GM19099 (cell line): ENCODE measurements around the gene STT3A.
A peak's percentile ranks its signal among the peaks of the same experiment; 100 is the strongest.

ENCODE experiments used
- POLR2A ChIP-seq: IDR thresholded peaks from 3 replicates; pipeline ENCODE4 v1.6.1; 2011; ENCODE audit warnings: low read depth; ENCODE audit not compliant: insufficient read length; ENCODE audit errors: extremely low read depth

Gene STT3A

DNA sequence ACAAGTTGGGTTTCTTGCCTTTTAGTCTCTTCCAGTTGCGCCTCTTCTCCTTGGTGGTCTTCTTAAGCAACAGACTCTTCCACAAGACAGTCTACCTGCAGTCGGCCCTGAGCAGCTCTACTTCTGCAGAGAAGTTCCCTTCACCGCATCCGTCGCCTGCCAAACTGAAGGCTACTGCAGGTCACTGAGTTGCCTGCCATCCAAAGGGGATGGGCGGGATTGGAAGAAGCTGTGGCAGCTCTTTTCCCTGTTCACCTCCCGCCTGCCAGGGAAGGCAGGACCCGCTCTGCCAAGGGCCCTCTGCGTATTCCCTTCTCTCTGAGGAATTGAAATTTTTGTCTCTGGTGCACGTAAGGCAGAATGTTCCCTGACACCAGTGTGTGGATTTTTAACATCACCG, 9.2 kb upstream of the STT3A start:
- no peak for TF ChIP-seq POLR2A

DNA sequence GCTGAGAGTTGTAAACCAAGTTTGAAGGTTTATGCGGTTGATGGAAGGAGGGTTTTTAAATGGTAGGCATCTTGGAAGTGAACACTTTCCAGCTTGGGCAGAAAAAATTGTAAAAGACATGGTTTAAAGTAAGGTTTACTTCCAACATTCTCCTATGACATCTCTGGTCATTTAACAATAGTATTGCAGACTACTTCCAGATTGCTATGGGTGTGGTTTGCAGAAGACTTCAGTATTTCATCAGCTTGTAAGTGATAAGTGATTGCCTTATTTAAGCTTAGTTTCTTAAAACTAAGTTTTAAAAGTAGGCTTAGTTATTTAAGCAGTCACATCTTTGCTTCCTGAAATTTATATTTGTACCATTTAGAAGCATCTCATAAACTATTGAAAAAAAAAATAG, 7.2 kb upstream of the STT3A start:
- no peak for TF ChIP-seq POLR2A

DNA sequence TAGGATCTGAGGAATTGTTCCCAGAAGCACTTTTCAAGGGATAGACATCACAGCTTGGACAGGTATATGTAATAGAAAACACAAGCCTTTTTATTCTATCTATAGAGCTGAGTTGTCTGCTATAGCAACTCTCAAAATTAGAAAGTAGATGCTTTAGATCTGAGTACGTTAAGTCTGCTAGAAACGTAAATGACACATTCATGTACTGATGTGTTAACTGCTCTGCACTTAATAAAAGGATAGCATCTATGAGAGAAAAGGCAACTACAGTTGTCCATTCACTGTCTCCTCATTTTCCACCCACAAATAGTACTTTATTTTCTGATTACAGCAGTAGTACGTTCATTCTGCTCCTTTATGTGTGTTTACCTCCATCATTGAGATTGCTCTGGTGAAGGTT, 6.0 kb upstream of the STT3A start:
- TF ChIP-seq POLR2A: no peak

DNA sequence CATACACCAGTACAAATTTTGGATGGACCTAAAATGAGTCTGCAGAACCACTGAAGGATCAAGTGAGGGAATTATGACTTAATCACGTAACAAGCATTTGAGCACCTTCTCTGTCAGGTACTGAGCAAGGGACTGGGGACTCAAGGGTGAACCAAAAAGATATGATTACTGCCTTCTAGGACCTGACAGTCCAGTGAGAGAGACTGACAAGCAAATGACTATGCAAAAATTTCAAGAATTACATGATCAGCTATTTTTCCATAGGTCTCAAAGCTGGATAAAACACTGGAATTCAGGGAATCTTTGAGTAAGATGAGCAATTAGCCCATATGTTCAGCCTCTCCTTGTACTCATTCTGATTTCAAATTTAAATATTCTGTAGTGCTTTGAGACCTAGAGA, 5.2 kb upstream of the STT3A start:
- no peak for TF ChIP-seq POLR2A

DNA sequence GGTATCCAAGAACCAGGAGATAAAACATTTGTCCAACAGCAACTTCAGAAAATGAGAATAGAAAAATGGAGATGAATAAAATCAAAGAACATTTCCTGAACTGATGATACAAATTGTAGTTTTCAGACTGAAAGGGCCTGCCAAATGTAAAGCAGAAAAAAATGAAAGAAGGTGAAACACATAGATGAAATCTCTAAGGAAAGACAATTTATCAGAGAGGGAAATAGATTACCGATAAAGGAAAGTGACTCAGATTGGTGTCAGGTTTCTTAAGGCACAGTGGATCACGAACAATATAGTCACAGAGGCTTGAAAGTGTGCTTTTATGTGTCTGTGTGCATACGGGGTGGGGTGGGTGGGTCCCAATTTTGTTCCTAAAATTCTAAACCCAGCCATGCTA, 4.1 kb upstream of the STT3A start:
- TF ChIP-seq POLR2A: no peak

DNA sequence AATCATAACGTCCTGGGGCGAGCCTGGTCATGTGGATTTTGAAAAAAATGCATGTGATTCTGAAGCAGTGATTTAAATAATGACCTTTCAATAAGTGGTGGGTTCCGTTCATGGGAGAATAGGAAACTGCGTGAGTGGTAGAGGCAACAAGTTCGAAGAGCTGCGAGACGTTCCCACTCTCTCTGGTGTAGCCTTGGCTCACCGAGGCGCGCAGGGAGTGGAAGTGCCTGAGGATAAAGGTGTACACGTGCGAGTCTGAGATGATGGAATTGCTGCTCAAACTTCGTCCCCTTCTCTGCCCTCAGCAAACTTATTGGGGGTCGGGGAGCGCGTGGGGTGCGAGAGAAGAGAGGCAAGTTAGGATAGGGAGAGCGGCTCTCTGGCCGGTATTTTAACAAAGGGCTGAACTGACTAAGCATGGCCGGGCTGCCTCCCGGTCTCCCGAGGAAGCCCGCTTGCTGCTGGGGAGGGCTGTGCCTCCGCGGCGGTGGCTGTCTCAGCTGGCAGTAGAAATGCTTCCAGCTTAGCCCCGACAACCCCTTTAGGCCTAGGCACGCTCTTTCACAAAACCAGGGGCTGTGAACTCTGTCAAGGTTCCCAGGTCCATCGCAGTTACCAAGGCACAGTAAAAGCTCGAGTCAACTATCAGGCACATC, 875 bp upstream of the STT3A start:
- TF ChIP-seq POLR2A: peak; percentile 31

DNA sequence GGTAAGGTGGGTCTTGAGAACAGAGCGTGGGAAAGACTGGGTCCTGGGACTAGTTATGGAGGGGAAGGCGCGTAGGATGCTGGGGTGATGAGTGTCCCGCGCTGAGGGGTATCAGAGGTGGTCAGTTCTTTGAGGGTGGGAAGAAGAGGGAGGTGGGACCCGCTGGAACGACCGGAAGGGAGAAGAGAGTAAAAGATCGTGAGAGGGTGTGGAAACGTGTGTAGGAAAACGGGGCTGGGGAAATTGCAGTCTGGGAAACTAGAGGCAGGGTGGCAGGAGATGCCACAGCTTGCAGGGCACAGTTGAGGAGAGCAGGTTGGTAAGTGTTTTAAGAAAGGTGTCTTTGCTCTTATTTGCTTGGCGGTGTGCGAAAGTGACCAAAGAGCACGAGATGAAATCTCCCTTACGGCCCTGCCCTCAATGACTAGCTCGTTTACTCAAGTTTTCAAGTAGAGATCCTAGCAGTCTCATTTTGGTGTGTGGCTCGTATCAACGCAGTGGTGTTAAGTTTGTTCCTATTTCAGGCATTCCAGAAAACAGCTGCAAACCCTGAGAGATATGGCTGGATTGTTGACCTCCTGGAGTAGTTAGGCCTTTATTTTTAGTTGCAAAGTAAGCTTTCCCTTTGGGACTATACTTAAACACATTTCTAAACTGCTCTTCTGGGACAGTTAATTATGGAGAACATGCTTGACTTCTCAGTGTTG, 615 bp downstream of the STT3A start:
- TF ChIP-seq POLR2A: no peak

DNA sequence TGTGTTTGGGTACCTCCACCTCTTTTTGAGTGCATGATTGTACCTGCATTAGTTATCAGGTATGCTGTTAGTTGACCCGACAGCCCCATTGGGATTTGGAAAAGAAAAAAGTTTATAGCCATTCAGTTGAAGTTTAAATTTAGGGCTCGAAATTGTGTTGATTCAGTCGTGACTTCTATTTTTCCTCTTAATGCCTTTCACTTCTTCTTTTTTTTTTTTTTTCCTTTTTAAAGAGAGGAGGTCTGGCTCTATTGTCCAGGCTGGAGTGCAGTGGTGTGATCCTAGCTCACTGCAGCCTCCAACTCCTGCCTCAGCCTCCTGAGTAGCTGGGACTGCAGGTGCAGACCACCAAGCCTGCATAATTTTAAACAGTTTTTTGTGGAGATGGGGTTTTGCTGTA, 2.3 kb downstream of the STT3A start:
- no peak for TF ChIP-seq POLR2A

DNA sequence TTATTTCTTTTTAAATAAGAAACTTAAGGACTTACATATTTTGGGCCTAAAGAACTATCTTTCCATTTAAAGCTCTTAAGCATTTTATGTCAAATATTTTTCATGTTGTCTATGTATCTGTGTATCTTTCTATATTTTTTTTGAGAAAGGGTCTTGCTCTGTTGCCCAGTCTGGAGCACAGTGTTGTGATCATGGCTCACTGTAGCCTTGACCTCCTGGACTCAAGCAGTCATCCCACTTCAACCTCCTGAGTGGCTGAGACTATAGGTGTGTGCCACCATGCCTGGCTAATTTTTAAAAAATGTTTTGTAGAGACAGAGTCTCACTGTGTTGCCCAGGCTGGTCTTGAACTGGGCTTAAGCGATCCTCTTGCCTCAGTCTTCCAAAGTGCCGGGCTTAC, 8.0 kb downstream of the STT3A start:
- no peak for TF ChIP-seq POLR2A

DNA sequence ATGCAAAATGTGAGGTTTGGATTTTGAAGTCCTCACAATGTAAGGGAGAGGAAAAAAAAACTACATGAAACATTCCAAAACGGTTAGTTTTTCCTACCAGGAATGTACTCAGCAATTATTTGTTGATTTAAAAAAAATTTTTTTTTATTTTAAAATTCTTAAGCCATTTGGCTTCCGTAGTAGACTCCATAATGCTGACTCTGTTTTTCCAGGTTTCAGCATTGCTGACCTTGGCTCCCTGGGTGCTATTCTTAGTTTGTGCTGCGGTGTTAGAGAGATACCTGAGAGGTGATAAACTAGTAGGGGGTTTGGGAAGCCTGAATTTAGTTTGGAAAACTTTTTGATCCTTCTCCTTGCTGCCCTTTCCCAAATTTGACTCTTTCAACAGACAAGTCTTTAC, 10.6 kb downstream of the STT3A start:
- TF ChIP-seq POLR2A: no peak

DNA sequence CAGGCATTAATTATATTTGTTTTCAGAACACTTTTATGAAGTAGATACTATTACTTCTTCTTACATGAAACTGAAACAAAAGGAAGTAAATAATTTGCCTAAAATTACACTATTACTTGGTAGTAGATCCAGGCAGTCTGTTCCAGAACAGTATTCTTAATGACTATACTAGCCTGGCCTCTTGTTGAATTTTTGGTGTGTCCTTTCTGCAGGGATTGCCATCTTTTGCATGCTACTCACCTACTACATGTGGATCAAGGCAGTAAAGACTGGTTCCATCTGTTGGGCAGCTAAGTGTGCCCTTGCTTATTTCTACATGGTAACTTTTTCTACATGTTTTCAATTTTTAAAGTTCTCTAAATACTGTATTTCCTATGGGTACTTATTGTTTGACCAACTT, 12.8 kb downstream of the STT3A start:
- no peak for TF ChIP-seq POLR2A

DNA sequence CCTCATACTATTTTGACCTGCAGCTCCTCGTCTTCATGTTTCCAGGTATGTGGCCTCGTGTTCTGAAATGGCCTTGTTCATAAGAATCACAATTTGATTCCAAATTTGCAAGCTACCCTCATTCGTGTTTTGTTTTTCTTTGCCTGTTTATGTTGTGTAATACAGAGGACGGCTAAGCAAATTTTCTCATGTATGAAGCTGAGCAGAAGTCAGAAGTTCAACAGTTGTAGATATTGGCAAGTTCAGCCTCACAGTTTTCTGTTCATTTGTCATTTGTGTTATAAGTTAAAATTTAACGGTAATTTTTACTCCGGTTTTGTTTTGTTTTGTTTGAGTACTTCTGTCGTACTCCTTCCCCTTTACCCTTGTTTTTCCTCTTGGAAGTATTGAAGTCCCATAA, 16.9 kb downstream of the STT3A start:
- TF ChIP-seq POLR2A: no peak

DNA sequence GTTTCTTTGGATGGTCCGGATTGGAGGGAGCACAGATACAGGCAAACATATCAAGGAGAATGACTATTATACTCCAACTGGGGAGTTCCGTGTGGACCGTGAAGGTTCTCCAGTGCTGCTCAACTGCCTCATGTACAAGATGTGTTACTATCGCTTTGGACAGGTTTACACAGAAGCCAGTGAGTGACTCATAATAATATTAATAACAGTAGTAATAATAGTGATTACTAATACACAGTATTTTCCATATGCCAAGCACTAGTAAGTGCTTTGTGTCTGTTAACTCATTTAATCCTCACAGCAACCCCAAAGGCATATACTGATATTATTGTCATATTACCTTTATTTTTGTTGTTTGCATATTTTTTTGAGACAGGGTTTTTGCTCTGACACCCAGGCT, 25.7 kb downstream of the STT3A start:
- no peak for TF ChIP-seq POLR2A

DNA sequence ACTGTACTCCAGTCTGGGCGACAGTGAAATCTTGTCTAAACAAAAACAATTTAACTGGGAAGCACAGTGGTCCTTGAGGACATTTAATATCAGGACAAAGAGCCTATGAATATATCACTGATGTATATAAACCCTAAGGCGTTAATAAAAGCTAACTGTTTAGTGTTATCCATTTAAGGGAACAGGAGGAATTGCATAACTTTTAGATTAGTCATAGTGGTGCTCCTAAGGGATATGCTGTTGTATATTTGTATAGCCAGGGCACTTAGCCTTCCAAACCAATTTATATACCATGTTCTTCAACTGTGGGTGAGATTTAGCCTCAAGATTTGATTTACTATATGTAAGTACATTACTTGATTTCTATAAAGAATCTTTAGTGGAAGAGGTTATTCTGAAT, 29.3 kb downstream of the STT3A start:
- no peak for TF ChIP-seq POLR2A

DNA sequence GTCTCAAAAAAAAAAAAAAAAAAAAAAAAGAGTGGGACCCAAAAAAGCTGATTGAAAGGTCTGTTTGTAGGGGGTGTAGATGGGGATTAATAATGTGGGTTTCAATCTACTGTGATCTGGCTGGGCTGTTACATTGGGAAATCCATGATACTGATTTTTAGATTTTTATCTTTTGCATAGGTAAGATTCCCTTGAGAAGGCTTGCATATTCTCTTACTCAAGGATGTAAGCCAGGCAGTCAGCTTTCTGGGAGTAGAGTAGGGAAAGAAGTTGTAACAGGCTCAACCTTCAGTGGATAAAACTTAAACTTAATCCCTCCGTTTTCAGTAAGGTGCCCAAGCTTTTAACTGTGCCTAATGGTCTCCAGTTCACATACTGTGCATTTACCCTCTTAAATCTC, 30.4 kb downstream of the STT3A start:
- TF ChIP-seq POLR2A: no peak

DNA sequence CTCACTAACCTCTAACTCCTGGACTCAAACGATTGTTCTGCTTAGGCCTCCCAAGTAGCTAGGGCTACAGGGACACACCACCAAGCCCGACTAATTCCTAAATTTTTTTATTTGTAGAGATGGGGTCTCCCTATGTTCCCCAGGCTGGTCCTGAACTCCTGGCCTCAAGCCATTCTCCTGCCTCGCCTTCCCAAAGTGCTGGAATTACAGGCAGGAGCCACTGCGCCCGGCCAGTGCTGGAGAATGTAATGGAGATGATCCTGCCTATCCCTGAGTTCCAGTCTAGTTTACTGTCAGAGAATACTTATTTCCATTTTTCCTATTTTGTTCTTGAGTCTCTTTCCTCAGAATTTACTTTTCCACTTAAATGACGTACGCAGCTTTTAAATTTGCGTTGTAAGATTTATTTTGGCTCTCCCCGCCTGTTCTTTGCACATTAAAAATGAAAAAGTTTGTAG, 32.1 kb downstream of the STT3A start, which contains the start of gene CHEK1:
CHEK1 (plus strand) TSS at position 408 of the 458 bp plus-strand sequence. CDS start 1,606 bp downstream, outside the sequence.
- TF ChIP-seq POLR2A: no peak
